DMS153 treated with DMSO at 0.1 percent for 48 hours (cell line): Measurements from ENCODE around the gene TTLL3.
"Not testable (repeated sequence)": the region's sequence is repeated elsewhere in the genome, so short reads cannot be mapped to it uniquely, and the experiment has no call there.

Source experiments
- DNase-seq: peaks from one replicate; lab custom pipeline; 2025; ENCODE audit not compliant: unreplicated experiment; lab: John Stamatoyannopoulos, UW

The TTLL3 gene

DNA sequence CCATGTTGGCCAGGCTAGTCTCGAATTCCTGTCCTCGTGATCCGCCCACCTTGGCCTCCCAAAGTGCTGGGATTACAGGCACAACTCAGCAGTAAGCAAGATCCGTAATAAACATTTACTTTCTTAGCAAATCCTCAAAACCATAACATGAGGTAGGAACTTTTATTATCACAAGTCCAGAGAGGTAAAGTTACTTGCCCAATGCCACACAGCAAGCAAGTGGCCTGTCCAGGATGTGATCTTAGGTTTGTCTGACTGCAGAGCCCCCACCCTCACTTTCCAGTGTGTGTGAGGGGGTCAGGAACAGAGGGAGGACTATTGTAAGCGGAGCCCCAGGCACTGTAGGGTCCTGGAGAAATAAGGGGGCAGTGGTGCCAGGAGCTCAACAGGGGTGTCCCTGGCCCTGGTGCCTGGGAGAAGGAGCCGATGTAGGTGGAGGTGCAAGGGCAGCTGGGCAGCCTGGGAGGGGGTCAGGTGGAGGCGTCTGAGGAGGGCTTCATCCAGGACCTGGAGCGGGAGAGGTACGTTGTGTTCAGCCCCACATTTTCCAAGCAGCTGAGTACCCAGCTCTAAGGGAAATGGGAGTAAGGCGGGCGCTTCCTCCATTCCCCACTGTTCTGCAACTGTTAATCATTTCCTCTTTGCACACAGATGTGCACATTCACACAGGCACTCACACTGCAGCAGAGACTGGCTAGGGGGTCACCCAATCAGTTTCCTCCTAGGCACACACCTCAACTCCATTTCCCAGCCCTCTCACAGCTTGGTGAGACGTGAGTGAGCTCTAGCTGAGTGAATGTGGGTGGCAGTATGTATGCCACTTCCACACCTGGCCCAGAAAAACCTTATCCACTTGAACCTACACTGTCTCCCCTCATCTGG, 27.9 kb downstream of the TTLL3 start:
- DNase-seq = no peak

DNA sequence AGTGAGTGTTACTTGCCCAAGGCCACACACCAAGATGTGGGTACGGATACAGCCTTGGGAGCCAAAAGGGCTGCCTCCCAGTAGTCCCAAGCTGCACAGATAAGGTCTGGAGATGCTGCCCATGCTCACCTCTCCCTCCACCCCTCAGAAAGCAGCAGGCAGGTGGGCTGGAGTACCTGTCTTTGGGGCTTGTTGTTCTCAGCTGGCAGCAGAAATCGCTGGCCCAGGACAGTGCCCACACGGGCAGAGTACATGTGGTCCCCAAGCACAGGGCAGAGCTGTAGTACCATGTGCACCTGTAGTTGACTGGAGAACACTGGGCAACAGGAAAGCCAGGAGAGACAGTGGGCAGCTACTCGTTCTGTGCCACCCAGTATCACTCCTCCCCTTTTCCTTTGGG, 28.8 kb downstream of the TTLL3 start:
- no peak for DNase-seq

DNA sequence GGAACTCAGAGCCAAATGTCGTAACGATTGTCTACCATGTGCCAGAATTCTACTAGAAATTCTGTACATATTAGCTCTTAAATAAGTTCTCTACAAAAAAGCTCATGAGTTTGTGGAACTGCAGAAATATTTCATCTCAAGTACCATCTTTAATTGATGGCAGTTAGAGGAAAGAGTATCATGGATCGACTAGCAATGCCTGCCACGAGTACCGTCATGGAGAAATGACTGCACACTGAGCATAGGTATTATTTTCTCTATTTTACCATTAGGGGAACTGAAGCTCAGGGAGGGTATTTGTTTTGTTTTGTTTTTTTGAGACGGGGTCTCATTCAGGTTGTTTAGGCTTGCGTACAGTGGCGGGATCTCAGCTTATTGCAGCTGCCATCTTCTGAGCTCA, 31.0 kb downstream of the TTLL3 start:
- DNase-seq = no peak

DNA sequence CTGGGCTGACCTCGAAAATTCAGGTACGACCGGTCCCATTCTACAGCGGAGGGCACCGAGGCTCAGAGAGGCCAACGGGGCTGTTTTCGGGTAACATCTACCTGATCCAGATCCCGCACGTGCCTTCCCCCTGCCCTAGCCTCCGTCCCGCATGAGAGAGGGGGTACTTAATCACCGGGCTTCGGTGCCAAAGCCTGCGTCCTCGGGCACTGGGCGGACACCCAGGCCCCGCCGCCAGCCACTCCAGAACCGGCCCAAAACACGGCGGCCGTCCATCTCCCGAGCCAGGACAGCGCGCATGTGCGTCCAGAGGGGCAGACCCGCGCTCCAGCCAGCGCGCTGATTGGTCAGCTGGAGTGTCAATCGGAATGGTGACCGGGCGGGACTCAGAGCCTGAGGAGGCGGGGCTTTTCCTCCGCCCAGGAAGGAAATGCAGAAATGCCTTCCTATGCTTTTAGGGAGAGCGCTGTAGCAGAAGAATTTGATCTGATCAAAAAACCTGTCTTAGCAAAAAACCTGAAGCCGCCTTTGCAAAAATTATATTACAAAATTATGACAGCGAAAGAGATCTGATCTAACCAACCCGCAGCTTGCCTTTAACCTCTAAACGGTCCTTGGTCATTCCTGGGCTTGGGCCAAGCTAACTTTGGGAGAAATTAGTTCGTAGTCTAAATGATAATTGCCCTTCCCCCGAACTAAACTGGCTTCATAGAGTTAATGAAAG, 33.8 kb downstream of the TTLL3 start, which contains the start of gene RPUSD3:
Gene RPUSD3, minus strand, starts transcription at position 294 of the 724 bp plus-strand sequence. Its CDS starts 18 bp downstream, at position 276.
- peak; percentile 56 for DNase-seq

DNA sequence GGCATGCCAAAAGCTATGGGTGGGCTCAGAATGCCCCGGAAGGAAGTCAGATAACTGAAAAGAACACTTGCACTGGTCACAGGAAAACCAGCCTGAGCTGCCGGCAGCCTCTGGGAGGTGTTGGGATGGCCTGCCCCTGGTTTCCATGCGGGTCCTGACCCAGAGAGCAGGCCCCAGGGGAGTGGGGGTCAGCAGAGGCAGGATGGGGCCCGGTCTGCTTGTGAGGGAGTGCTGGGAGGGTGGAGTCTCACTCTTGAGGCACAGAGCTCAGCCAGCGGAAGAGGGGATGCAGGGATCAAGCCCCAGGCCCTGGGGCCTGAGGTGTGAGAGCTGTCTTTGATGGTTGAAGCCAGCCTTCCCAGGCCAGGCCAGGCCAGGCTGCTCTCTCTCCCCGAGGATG, 36.2 kb downstream of the TTLL3 start:
- no peak for DNase-seq

DNA sequence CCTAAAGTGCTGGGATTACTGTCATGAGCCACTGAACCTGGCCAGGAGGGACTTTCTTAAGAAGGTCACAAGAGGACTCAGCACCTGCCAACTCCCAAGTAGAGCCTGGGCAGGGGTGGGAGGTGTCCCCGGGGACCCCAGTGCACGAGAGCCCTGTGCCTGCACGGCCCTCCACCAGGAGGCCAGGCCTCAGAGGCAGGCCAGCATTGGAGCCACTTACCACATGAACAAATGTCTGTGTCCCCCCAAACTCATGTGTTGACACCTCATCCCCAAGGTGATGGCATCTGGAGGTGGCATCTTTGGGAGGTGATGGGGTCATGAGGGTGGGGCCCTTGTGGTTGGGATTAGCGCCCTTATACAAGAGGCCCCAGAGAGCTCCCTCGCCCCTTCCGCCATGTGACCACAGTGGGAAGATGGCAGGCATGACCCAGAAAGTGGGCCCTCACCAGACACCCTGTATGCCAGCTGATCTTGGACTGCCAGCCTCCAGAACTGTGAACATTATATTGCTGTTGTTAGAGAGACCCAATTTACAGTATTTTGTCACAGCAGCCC, 36.9 kb downstream of the TTLL3 start:
- no peak for DNase-seq

DNA sequence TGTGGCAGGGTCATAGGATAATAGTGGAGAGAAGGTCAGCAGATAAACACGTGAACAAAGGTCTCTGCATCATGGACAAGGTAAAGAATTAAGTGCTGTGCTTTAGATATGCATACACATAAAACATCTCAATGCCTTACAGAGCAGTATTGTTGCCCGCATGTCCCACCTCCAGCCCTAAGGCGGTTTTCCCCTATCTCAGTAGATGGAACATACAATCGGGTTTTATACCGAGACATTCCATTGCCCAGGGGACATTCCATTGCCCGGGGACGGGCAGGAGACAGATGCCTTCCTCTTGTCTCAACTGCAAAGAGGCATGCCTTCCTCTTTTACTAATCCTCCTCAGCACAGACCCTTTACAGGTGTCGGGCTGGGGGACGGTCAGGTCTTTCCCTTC, 37.8 kb downstream of the TTLL3 start:
- not testable (repeated sequence) for DNase-seq

DNA sequence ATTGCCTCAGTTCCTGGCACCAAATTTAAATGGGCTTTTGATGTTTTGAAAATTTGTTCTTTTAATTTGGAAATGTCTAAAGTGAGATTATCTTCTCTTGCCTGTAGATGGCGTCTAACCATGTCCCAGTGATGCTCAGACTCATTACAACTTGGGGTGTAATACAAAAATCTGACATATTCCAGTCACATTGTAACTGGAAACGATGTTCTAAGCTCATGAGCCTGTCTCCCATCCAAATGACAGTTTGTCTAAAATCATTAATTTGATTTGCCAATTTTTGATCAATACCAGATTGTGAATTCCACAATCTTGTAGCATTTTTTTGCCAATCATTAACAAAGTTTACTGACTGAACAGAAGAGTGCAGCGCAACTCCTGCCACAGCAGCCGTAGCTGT, 38.8 kb downstream of the TTLL3 start:
- DNase-seq = not testable (repeated sequence)

DNA sequence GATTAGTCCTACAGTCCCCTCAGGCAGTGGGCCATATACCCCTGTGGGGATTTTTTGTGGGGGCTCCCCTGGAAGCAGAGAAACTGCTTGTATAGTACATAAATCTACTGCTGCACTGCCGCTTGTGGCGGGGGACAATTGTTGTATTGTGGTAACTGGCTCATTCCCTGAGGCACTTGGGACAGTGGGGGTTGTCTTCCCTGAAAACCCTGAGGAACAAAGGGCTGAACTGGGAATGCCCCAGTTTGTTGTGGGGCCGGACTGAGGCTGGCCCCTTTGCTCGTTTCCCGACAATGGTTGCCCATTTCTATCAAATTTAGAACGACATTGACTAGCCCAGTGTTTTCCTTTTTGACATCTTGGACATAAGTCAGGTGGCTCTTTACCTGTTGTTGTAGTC, 41.3 kb downstream of the TTLL3 start:
- not testable (repeated sequence) for DNase-seq

DNA sequence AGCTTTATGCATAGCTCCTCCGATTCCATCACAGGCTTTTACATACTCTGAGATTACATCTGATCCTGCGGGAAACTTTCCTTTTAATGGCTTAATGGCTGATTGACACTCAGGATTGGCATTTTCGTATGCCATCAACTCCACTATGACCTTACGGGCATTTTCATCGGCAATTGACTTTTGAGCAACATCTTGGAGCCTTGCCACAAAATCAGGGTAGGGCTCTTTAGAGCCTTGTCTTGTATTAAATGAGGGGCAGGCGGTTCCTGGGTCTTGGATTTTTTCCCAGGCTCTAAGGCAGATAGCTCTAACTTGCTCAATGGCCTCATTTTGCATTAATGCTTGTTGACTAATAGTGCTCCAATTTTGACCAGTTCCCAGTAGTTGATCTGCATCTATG, 41.9 kb downstream of the TTLL3 start:
- DNase-seq = not testable (repeated sequence)

DNA sequence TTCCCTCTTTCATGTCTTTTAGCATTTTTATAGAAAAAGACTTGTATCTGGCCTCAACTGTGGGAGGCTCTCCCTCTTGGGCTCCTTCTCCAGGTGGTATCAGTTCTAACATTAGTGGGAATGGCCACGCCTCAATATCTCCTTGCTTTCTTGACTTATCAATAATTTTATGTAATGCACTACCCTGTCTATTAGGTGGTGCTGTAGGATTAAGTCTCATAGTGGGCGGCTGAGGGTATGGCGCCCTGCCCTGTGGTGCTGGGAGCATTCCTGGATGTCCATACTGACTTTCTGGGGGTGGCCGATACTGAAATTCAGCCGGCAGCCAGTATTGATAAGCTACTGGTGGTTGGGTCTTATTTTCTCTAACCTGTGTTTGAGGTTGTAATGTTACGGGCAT, 42.5 kb downstream of the TTLL3 start:
- no peak for DNase-seq

DNA sequence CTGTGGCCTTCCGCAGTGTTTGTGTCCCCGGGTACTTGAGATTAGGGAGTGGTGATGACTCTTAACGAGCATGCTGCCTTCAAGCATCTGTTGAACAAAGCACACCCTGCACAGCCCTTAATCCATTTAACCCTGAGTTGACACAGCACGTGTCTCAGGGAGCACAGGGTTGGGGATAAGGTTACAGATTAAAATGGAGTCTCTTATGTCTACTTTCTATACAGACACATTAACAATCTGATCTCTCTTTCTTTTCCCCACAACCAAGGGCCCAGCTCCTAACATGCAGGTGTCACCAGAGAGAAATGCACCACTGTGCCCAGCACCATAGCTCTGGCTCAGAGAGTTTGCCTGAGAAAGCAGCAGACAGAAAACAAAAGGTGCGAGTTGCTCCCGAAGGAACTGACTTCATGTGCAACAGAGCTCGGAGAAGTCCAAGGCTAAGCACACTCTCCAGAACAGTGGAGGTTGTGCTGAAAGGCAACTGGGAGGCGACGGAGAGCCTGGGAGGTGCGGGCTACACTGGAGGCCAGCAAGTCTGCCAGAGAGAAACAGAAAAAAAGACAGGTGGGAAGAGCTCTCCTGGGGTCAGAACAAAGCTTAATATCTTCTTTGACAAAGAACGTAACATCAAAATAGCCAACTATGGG, 44.4 kb downstream of the TTLL3 start:
- not testable (repeated sequence) for DNase-seq

DNA sequence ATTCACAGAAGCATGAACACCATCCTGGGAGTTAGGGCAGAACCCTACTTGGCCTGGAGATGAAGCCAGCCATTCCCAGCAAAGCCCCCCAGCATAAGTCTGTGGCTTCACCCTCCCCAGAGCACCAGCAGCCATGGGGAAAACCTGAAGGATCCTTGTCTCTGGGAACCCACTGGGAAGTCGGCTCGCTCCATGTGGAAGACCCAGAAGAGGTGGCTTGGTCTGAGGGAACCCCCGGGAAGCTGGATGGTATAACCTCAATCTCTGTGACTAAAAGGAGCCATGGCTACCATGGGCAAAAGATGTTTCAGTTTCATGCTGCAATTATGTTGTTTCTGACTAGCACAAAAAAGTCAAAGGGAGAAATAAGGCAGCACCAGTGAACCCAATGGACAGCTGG, 45.5 kb downstream of the TTLL3 start:
- no peak for DNase-seq

DNA sequence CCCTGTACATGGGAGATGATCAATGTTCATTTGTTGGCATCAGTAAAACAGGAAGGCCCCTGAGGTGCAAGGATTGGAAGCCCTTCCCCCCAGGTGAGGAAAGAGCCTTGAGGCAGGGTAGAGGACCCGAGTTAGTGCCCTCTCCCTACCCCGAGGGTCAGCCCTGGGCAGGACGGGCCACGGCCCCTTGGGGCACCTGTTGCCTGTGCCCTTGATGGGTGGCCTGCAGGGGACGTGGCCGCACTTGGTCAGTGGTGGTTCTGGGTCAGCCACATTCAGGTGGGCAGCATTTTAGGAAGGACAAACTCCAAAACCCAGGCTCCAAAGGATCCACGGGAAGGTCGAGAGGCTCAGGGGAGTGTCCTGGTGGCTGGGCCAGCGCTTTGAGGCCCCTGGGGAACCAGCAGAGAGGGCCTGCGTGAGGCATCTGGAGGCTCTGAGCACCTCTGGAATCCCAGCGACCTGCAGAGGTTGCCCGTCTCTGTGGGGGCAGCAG, 49.5 kb downstream of the TTLL3 start:
- no peak for DNase-seq

DNA sequence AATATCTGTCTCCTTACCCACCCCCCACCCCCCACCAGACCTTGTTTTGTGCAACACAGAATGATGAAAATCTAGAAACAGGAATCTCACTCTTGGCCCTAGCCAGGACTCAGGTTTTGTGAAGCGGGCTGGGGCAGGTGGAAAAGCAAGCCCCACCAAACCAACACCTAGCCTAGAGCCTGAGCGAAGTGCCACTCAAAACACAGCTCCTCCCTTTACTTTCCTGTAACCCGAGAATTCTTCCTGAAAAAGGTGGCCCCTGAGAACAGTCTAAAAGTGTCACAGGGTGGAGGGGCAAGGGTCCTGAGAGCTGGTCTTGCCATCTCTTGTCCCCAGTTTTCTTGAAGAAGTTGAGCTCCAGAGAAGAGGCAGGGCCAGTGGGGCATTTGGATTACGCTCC, 51.1 kb downstream of the TTLL3 start:
- DNase-seq = no peak

DNA sequence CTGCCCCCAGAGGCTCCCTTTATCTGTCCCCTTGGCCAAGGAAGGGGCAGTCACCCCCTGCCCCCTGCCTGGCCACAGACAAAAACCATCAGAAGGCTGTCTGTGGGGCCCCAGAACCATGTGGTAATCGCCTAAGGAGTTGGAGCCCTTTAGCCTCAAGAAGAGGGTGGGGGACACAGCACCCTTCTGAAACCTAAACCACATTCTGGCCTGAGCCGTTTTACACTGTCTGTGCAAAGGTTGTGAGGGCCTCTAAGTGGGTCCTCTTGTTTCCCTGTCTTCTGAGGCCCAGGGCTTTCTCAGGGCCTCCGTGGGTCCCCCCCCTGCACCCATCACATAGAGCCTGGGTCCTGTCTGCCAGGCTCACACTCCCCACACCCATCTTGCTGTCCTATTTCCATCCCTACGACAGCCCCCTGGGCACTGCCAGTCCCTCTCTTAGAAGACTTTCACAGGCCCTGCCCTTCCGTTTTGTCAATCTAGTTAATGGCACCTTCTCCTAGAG, 51.6 kb downstream of the TTLL3 start:
- DNase-seq = no peak

DNA sequence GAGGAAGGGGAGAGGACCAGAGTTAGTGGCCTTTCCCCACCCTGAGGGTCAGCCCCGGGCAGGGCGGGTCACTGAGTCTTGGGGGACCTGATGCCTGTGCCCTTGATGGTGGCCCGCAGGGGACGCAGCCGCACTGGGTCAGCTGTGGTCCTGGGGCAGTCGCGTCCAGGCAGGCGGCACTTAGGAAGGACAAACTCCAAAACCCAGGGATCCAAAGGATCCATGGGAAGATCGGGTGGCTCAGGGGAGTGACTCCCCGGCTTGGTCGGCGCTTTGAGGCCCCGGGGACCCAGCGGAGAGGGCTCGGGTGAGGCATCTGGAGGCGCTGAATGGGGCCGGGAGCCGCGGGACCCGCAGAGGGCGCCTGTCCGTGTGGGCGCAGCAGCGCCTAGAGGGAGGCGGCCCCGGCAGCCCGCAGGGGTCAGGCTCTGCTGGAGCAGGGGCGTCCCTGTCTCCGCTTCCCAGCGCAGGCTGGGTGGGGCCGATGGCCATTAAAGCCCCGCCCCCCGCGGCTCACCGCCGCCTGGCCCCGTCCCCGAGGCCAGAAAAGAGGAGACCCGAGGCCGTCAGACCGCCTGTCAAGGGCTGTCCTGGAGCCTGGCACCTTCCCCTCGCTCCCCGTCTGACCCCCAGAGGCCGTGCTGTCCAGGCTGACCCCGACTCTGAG, 52.5 kb downstream of the TTLL3 start:
- DNase-seq = no peak

DNA sequence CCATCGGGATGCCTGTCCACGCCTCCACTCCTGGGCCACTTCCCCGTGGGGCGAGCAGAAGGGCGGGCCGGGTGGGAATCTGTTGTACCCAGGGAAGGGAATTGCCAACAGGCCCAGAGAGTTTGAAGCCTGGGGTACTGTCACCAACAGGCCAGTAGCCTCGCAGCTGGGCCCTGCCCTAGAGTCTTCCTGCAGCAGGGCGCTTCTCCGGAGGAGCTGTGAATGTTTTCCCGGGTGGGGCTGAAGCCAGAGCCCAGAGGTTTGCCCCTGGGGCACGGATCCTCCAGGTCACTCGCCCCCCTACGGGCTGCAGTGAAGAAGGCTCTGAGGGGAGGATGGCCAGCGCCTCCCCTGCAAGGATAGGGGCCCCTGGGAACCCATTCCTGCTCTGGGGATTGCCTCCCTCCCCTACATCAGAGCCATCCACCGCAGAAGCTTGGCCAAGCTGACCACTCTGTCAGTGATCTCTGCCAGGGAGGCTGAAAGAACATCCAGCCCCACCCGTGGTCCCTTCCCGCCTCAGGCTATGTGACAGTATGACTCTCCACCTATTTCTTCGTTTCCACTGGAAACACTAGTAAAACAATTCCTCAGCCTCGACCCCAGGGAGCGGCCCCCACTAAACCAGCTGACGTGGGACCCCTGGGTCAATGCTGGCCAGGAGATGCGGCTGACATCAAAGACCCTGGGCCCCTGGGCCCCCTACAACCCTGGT, 53.2 kb downstream of the TTLL3 start:
- DNase-seq = no peak

DNA sequence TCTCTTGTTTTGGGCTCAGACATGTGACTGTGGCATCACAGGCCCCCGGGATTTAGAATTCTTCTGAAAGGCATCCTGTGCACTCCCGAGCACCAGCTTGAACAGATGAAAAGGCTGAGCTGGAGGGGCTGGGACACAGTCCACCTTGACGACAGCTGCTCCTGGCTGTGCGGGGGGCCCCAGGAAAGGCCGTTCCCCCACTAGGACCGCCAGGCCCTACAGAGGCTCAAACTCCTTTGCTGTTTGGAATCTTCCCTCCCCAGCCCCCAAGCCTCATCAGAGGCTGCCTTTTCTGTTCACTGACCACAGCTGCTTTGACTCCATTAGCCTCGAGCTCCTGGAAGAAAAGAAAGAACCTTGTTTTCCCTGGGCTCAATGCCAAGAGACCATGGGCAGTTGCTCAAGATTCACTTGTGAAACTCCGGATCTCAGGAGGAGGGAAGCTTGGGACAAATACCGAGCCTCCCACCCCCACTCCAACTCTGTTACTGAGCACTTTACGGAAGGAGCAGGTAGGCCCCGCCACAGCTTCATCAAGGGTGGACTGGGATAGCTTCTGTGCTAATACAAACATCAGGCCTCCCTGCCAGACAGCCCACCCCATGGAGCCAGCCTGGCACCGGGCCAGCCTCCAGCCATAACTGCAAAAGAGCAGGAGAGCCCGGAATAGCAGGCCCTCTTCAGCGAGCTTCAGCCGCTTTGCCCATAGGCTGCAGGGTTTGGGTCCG, 54.3 kb downstream of the TTLL3 start:
- no peak for DNase-seq
